Mesenchymal stem cell (in vitro differentiated cells and primary cell): ENCODE measurements around the gene THOC2. TPM values are rescaled to one million over a fixed set of nuclear protein-coding genes. Genes with fewer than 3 reads are reported as not detected.

Experiments used
- DNase-seq: peaks from one replicate; pipeline ENCODE4 v3.0.0-alpha.2; 2013
- H2AFZ ChIP-seq: one replicate; pipeline ENCODE4 v1.6.1; 2013; ENCODE audit warnings: low read depth, mild to moderate bottlenecking, control low read depth, inconsistent platforms, low read length, moderate library complexity
- H2AK5ac ChIP-seq: 2 replicates; pipeline ENCODE4 v1.6.1; 2013; ENCODE audit warnings: low read length, moderate library complexity, mild to moderate bottlenecking, inconsistent platforms; ENCODE audit not compliant: severe bottlenecking
- H2BK120ac ChIP-seq: one replicate; pipeline ENCODE4 v1.6.1; 2013; ENCODE audit warnings: low read depth, mild to moderate bottlenecking, inconsistent platforms, low read length, moderate library complexity
- H2BK12ac ChIP-seq, 2 experiments: one replicate each; pipeline ENCODE4 v1.6.1; 2013; ENCODE audit warnings: inconsistent platforms in 2 of 2, low read length in 2 of 2, mild to moderate bottlenecking in 2 of 2, moderate library complexity in 2 of 2, control low read depth in 1 of 2
- H2BK15ac ChIP-seq: one replicate; pipeline ENCODE4 v1.6.1; 2013; ENCODE audit warnings: mild to moderate bottlenecking, low read depth, inconsistent platforms; ENCODE audit not compliant: poor library complexity, severe bottlenecking
- H2BK5ac ChIP-seq: 2 replicates; pipeline ENCODE4 v1.6.1; 2013; ENCODE audit warnings: low read depth, mild to moderate bottlenecking, low read length, control low read depth, inconsistent platforms; ENCODE audit not compliant: poor library complexity, severe bottlenecking
- H3K14ac ChIP-seq, 2 experiments: one replicate each; pipeline ENCODE4 v1.6.1; 2013; ENCODE audit warnings: inconsistent platforms in 2 of 2, low read length in 2 of 2, control low read depth in 1 of 2, mild to moderate bottlenecking in 1 of 2, moderate library complexity in 1 of 2
- H3K18ac ChIP-seq, 2 experiments: one replicate each; pipeline ENCODE4 v1.6.1; 2013; ENCODE audit warnings: inconsistent platforms in 2 of 2, low read length in 2 of 2, control low read depth in 1 of 2, low read depth in 1 of 2, mild to moderate bottlenecking in 1 of 2
- H3K23ac ChIP-seq, 2 experiments: one replicate each; pipeline ENCODE4 v1.6.1; 2013; ENCODE audit warnings: inconsistent platforms in 2 of 2, low read length in 2 of 2, mild to moderate bottlenecking in 2 of 2, moderate library complexity in 2 of 2, control low read depth in 1 of 2
- H3K27ac ChIP-seq: 2 replicates; pipeline ENCODE4 v1.5.1; 2013; ENCODE audit warnings: mild to moderate bottlenecking, moderate library complexity, low read length, control low read depth, inconsistent platforms; ENCODE audit not compliant: poor library complexity, severe bottlenecking
- H3K27me3 ChIP-seq, 2 experiments: 2 replicates each; pipeline versions ENCODE4 v1.6.1 to v1.7.0; 2013; ENCODE audit warnings: low read length in 2 of 2, mild to moderate bottlenecking in 2 of 2, moderate library complexity in 2 of 2, control low read depth in 1 of 2, inconsistent platforms in 1 of 2; ENCODE audit not compliant: control insufficient read depth in 1 of 2, insufficient read depth in 1 of 2
- H3K36me3 ChIP-seq, 2 experiments: 2 replicates each; pipeline versions ENCODE4 v1.6.1 to v1.7.0; 2013; ENCODE audit warnings: low read length in 2 of 2, control low read depth in 1 of 2, inconsistent platforms in 1 of 2, low read depth in 1 of 2, mild to moderate bottlenecking in 1 of 2; ENCODE audit not compliant: insufficient read depth in 2 of 2, control insufficient read depth in 1 of 2
- H3K4ac ChIP-seq, 2 experiments: one replicate each; pipeline ENCODE4 v1.6.1; 2013; ENCODE audit warnings: inconsistent platforms in 2 of 2, low read length in 2 of 2, mild to moderate bottlenecking in 2 of 2, moderate library complexity in 2 of 2, control low read depth in 1 of 2, low read depth in 1 of 2
- H3K4me1 ChIP-seq: 2 replicates; pipeline ENCODE4 v1.6.1; 2013; ENCODE audit warnings: low read depth, low read length, control low read depth; ENCODE audit not compliant: control insufficient read depth, insufficient read depth
- H3K4me2 ChIP-seq: 2 replicates; pipeline ENCODE4 v1.6.1; 2013; ENCODE audit warnings: low read length, mild to moderate bottlenecking, inconsistent platforms; ENCODE audit not compliant: poor library complexity, severe bottlenecking
- H3K4me3 ChIP-seq, 2 experiments: 2 replicates each; pipeline versions ENCODE4 v1.5.1 to v1.7.0; 2013; ENCODE audit warnings: low read length in 2 of 2, mild to moderate bottlenecking in 2 of 2, control low read depth in 1 of 2, low read depth in 1 of 2; ENCODE audit not compliant: insufficient read depth in 1 of 2
- H3K79me1 ChIP-seq: replicated peaks from 2 replicates; pipeline ENCODE4 v1.6.1; 2013; ENCODE audit warnings: mild to moderate bottlenecking, control low read depth, low read length, inconsistent platforms; ENCODE audit not compliant: poor library complexity, severe bottlenecking
- H3K9ac ChIP-seq: 2 replicates; pipeline ENCODE4 v1.7.0; 2013; ENCODE audit warnings: mild to moderate bottlenecking, low read length, moderate library complexity
- H3K9me3 ChIP-seq: 2 replicates; pipeline ENCODE4 v1.7.0; 2013; ENCODE audit warnings: mild to moderate bottlenecking, low read length; ENCODE audit not compliant: control insufficient read depth
- H4K8ac ChIP-seq: one replicate; pipeline ENCODE4 v1.6.1; 2013; ENCODE audit warnings: inconsistent platforms, mild to moderate bottlenecking, low read length, moderate library complexity
- H4K91ac ChIP-seq: one replicate; pipeline ENCODE4 v1.6.1; 2013; ENCODE audit warnings: mild to moderate bottlenecking, low read length, inconsistent platforms
- WGBS: methylation state at CpG from one replicate; pipeline ENCODE4 v1.1.7; 2013; ENCODE audit warnings: mixed read lengths; 5-methylcytosine and 5-hydroxymethylcytosine counted together
- small RNA-seq: library from polyadenylated mRNA; stranded (forward); fragments of <200 nt; extraction: miRNeasy Mini kit (QIAGEN cat#:217004); gene quantifications from one replicate; pipeline ENCODE3, GENCODE V24; 2013; ENCODE audit warnings: low read depth

Gene THOC2

DNA sequence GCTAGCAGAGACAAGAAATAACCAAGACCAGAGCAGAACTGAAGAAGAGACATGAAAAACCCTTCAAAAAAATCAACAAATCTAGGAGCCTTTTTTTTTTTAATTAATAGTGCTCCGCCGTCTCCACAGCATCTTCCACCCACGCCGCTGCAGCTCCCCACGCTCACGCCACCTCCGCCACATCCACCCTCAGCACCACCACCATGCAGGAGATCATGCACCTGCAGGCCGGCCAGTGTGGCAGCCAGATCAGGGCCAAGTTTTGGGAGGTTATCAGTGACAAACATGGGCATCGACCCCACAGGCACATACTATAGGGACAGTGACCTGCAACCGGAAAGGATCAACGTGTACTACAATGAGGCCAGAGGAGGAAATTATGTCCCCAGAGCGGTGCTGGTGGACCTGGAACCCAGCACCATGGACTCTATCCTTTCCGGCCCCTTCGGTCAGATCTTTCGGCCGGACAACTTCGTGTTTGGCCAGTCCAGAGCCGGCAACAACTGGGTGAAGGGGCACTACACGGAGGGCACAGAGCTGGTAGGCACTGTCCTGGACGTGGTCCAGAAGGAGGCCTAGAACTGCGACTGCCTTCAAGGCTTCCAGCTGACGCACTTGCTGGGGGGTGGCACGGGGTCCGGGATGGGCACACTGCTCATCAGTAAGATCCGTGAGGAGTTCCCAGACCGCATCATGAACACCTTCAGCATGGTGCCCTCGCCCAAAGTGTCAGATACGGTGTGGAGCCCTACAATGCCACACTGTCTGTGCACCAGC, 171.2 kb downstream of the THOC2 start:
- no peak overlapping the region for H2AFZ ChIP-seq
- no peak overlapping the region for H3K4ac ChIP-seq
- H2BK120ac ChIP-seq, result no peak overlapping the region
- H3K9me3 ChIP-seq, result no peaks in the 10 kb centered on the region
- no peak overlapping the region for H2BK15ac ChIP-seq
- H3K14ac ChIP-seq, result no peak overlapping the region
- H3K79me1 ChIP-seq, result no peaks in the 10 kb centered on the region
- H3K18ac ChIP-seq, result no peak overlapping the region
- H3K23ac ChIP-seq, result no peak overlapping the region
- no peaks in the 10 kb centered on the region for H3K4me1 ChIP-seq
- H3K4me2 ChIP-seq, result no peak overlapping the region
- H3K27ac ChIP-seq, result no peak overlapping the region
- H3K27me3 ChIP-seq, result no peaks in the 10 kb centered on the region
- H4K8ac ChIP-seq, result no peak overlapping the region
- no peak overlapping the region for H3K4me3 ChIP-seq
- DNase-seq, result no peak
- no peaks in the 10 kb centered on the region for H3K36me3 ChIP-seq
- no peak overlapping the region for H2BK12ac ChIP-seq
- 94% methylated on average over 28 of the region's 28 CpGs for whole genome bisulfite sequencing
- H3K9ac ChIP-seq, result no peak overlapping the region
- H2BK5ac ChIP-seq, result no peak overlapping the region
- H2AK5ac ChIP-seq, result no peak overlapping the region
- H4K91ac ChIP-seq, result no peak overlapping the region

DNA sequence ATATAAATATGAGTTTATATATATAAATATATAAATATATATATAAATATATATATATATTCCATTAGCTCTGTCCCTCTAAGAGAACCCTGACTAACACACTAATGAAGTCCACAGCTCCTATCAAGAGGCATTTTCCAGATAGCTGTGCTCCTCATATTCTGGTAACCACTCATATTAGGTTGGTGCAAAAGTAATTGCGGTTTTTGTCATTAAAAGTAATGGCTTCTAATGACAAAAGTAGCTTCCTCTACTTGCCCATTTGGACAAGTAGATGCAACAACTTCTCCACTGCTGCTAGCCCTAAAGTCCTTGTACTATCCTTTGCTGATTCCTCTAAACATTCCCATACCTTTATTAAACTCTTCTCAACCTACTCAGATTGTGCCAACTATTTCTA, 182.0 kb downstream of the THOC2 start:
- no peaks in the 10 kb centered on the region for H3K27me3 ChIP-seq
- no peak overlapping the region for H3K9ac ChIP-seq
- H3K4me1 ChIP-seq, result no peaks in the 10 kb centered on the region
- H3K27ac ChIP-seq, result no peak overlapping the region
- no peak overlapping the region for H2AFZ ChIP-seq
- H3K4ac ChIP-seq, result no peak overlapping the region
- DNase-seq, result no peak
- H3K36me3 ChIP-seq, result no peaks in the 10 kb centered on the region
- no peak overlapping the region for H2AK5ac ChIP-seq
- no peak overlapping the region for H3K14ac ChIP-seq
- no peaks in the 10 kb centered on the region for H3K79me1 ChIP-seq
- no peak overlapping the region for H4K91ac ChIP-seq
- no peak overlapping the region for H3K23ac ChIP-seq
- peaks cover 8% of the 10 kb centered on the region for H3K9me3 ChIP-seq
- H2BK12ac ChIP-seq, result no peak overlapping the region
- no peak overlapping the region for H3K4me3 ChIP-seq
- no peak overlapping the region for H2BK5ac ChIP-seq
- no peak overlapping the region for H3K18ac ChIP-seq
- no peak overlapping the region for H2BK120ac ChIP-seq
- no peak overlapping the region for H3K4me2 ChIP-seq
- WGBS, result 80% methylated on average over 1 of the region's 1 CpG
- H2BK15ac ChIP-seq, result no peak overlapping the region
- no peak overlapping the region for H4K8ac ChIP-seq

Small RNA genes lying within 50 kb of the gene (small RNA-seq; reads per million reads assigned to genes)
- not detected for gene AL030996.1
- gene RNU7-69P, result not detected
